ENCODE measurements around the gene CCDC88A.

The CCDC88A gene

DNA sequence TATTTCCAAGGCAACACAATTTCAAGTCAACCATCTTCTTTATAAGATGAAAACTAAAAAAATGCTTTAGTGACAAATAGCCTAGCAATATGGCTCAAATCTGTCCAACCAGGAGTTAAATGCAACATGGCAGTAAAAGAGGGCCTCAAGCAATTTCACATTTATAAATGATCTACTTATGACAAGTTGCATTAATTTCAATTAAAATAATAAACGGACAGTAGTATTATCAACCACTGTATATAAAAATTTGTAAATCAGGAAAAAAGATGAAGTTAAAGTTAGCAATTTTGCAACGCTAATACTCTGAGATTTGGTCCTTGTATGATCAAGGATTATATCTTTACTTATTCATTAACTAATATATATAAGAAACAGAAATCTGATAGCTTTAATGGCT, 19.3 kb downstream of the CCDC88A start:
- CTCF ChIA-PET = interaction anchor here (0.6 kb wide), 1 partner anchor 932 kb away, joined by 3 read pairs; no protein-coding TSS in a partner anchor
- H3K4me3 ChIP-seq (ENCODE audit: low read depth, low read length) = no peak overlapping the region
- no peak for TF ChIP-seq ZNF521 (tag by site-specific recombination; IDR thresholded peaks at IDR 0.05)
- no peak for TF ChIP-seq ZNF48 (tag by site-specific recombination; IDR thresholded peaks at IDR 0.05)
- TF ChIP-seq ZNF266 (tag by site-specific recombination; IDR thresholded peaks at IDR 0.05; ENCODE audit: low read depth) = no peak
- TF ChIP-seq KLF1 (tag by site-specific recombination; IDR thresholded peaks at IDR 0.05) = no peak
- TF ChIP-seq ZFP41 (tag by site-specific recombination; IDR thresholded peaks at IDR 0.05; ENCODE audit: borderline replicate concordance) = no peak
- TF ChIP-seq PRDM1 (tag by site-specific recombination; IDR thresholded peaks at IDR 0.05) = no peak
- TF ChIP-seq ZNF157 (tag by site-specific recombination; IDR thresholded peaks at IDR 0.05) = no peak
- TF ChIP-seq ZNF777 (tag by site-specific recombination; IDR thresholded peaks at IDR 0.05; ENCODE audit: borderline replicate concordance) = no peak
- no peak for TF ChIP-seq ZNF555 (tag by site-specific recombination; conservative IDR thresholded peaks at IDR 0.05)
- no peak for TF ChIP-seq ZNF341 (tag by site-specific recombination; IDR thresholded peaks at IDR 0.05; ENCODE audit: low read depth)
- TF ChIP-seq GFI1B (tag by site-specific recombination; IDR thresholded peaks at IDR 0.05) = no peak
- no peak for TF ChIP-seq OSR2 (tag by site-specific recombination; IDR thresholded peaks at IDR 0.05)
- no peak for TF ChIP-seq SETDB1 (IDR thresholded peaks at IDR 0.05; ENCODE audit: insufficient read length, low read length)
- no peak for TF ChIP-seq ZNF350 (tag by site-specific recombination; IDR thresholded peaks at IDR 0.05)
- TF ChIP-seq ZFP3 (tag by site-specific recombination; IDR thresholded peaks at IDR 0.05; ENCODE audit: low read depth) = no peak
- H3K36me3 ChIP-seq (ENCODE audit: control insufficient read depth in 2 of 2, insufficient read depth in 1 of 2, low read length in 2 of 2) = peaks cover 5 to 11% of the 10 kb centered on the region in 2 experiments
- H3K4me1 ChIP-seq (ENCODE audit: control insufficient read depth, insufficient read depth, low read length) = no peaks in the 10 kb centered on the region
- POLR2A ChIA-PET = no interaction called here
- H3K9me3 ChIP-seq (ENCODE audit: control insufficient read depth, insufficient read depth, low read depth, low read length) = no peaks in the 10 kb centered on the region
- no peak overlapping the region for H3K27ac ChIP-seq (ENCODE audit: extremely low read depth, low read depth, low read length)

GRCh38 chr2:55399815-55400214, 19.8 kb downstream of the CCDC88A start:
- Histone ChIP-seq H3K4me3 (ENCODE audit: low read depth, low read length) (no peak overlapping the region), H3K36me3 (ENCODE audit: control insufficient read depth in 2 of 2, insufficient read depth in 1 of 2, low read length in 2 of 2) (peaks cover 0 to 7% of the 10 kb centered on the region in 2 experiments; a peak in 2 of 3 replicates), H3K4me1 (ENCODE audit: control insufficient read depth, insufficient read depth, low read length) (no peaks in the 10 kb centered on the region), H3K9me3 (ENCODE audit: control insufficient read depth, insufficient read depth, low read depth, low read length) (no peaks in the 10 kb centered on the region), H3K27ac (ENCODE audit: extremely low read depth, low read depth, low read length) (no peak overlapping the region)
- POLR2A ChIA-PET = no interaction called here
- CTCF ChIA-PET = interaction anchor here (0.6 to 1.6 kb wide), 2 partner anchors 20 to 32 kb away, joined by 3 to 5 read pairs; no protein-coding TSS in a partner anchor
- TF ChIP-seq FEZF1 (tag by site-specific recombination; IDR thresholded peaks at IDR 0.05) (no peak), MYNN (tag by site-specific recombination; IDR thresholded peaks at IDR 0.05; ENCODE audit: borderline replicate concordance) (no peak), ZNF138 (tag by site-specific recombination; IDR thresholded peaks at IDR 0.05; ENCODE audit: borderline replicate concordance) (no peak), ZNF529 (tag by site-specific recombination; IDR thresholded peaks at IDR 0.05; ENCODE audit: insufficient replicate concordance) (no peak), OVOL3 (tag by site-specific recombination; IDR thresholded peaks at IDR 0.05) (no peak), ZNF610 (tag by site-specific recombination; IDR thresholded peaks at IDR 0.05; ENCODE audit: borderline replicate concordance) (no peak), HOXA7 (CRISPR knock-in tag; IDR thresholded peaks at IDR 0.05; ENCODE audit: borderline replicate concordance) (no peak), GFI1B (tag by site-specific recombination; IDR thresholded peaks at IDR 0.05) (no peak), ZNF23 (tag by site-specific recombination; IDR thresholded peaks at IDR 0.05; ENCODE audit: borderline replicate concordance) (no peak), CTCF (tag by site-specific recombination; IDR thresholded peaks at IDR 0.05) (no peak), ZNF596 (tag by site-specific recombination; IDR thresholded peaks at IDR 0.05) (no peak), ZSCAN23 (tag by site-specific recombination; IDR thresholded peaks at IDR 0.05) (no peak), KLF9 (tag by site-specific recombination; IDR thresholded peaks at IDR 0.05; ENCODE audit: low read depth) (no peak), ZNF664 (tag by site-specific recombination; IDR thresholded peaks at IDR 0.05) (no peak), ZNF423 (tag by site-specific recombination; IDR thresholded peaks at IDR 0.05) (no peak), OSR2 (tag by site-specific recombination; IDR thresholded peaks at IDR 0.05) (no peak), PRDM1 (tag by site-specific recombination; IDR thresholded peaks at IDR 0.05) (no peak)
- TF ChIP-seq, protein P1, sequence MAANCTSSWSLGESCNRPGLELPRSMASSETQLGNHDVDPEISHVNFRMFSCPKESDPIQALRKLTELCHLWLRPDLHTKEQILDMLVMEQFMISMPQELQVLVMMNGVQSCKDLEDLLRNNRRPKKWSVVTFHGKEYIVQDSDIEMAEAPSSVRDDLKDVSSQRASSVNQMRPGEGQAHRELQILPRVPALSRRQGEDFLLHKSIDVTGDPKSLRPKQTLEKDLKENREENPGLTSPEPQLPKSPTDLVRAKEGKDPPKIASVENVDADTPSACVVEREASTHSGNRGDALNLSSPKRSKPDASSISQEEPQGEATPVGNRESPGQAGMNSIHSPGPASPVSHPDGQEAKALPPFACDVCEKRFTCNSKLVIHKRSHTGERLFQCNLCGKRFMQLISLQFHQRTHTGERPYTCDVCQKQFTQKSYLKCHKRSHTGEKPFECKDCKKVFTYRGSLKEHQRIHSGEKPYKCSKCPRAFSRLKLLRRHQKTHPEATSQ (tag by site-specific recombination; IDR thresholded peaks at IDR 0.05) = no peak
- TF ChIP-seq, protein P2, sequence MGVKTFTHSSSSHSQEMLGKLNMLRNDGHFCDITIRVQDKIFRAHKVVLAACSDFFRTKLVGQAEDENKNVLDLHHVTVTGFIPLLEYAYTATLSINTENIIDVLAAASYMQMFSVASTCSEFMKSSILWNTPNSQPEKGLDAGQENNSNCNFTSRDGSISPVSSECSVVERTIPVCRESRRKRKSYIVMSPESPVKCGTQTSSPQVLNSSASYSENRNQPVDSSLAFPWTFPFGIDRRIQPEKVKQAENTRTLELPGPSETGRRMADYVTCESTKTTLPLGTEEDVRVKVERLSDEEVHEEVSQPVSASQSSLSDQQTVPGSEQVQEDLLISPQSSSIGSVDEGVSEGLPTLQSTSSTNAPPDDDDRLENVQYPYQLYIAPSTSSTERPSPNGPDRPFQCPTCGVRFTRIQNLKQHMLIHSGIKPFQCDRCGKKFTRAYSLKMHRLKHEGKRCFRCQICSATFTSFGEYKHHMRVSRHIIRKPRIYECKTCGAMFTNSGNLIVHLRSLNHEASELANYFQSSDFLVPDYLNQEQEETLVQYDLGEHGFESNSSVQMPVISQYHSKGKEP (tag by site-specific recombination; IDR thresholded peaks at IDR 0.05) = no peak

Measured in HEK293 (cell line).